ENCODE data around the gene ZNF507.
A peak's percentile ranks its signal among the peaks of the same experiment; 100 is the strongest.

The ZNF507 gene

DNA sequence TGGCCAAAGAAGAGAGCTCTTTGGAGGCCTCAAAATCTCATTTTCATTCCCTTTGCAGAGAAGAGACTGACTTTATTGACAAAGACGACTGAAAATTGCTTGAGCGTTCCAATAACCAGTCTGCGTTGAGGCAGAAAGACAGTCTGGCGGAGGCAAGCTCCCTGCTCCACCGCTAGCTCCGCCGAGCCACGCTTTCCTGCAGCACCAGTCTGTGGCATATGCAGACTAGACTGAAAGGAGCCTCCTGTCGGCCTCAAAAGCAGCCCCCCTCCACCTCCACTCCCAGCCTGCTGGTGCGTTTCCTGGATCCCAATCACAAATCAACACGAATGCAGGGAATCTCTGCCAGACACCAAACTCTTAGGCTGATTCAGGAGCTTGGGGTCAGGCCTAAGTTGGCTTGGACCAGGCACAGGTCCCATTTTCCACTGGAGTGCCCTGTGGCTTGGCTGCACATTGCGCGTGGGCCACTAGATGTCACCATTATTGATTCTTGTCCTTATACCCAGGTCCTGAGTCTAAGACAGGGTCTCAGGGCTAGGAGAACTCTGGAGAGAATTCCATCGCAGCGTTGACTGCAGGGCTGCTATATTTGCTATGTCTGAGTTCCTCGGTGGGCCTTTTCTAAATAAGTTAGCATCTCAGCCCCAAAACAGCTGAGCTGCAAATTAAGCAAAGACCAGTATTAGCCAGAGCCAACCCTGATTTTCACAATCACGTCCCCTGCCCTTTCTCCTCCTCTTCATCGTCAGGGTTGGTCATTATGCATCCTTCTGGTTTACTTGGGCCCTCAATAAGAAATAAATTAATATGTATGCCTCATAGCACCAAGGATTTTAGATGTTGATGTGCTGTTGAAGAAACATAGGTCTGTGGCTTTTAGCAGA is 5.2 kb upstream of the ZNF507 start:
- peak; percentile 62 for DNase-seq

DNA sequence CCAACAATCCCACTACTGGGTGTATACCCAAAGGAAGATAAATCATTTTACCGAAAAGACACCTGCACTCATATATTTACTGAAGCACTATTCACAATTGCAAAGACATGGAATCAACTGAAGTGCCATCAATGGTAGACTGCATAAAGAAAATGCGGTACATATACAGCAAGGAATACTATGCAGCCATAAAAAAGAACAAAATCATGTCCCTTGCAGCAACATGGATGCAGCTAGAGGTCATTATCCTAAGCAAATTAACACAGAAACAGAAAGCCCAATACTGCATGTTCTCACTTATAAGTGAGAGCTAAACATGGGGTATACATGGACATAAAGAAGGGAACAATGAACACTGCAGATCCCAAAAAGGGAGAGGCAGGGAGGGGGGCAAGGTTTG is 2.7 kb upstream of the ZNF507 start:
- no peak for DNase-seq

DNA sequence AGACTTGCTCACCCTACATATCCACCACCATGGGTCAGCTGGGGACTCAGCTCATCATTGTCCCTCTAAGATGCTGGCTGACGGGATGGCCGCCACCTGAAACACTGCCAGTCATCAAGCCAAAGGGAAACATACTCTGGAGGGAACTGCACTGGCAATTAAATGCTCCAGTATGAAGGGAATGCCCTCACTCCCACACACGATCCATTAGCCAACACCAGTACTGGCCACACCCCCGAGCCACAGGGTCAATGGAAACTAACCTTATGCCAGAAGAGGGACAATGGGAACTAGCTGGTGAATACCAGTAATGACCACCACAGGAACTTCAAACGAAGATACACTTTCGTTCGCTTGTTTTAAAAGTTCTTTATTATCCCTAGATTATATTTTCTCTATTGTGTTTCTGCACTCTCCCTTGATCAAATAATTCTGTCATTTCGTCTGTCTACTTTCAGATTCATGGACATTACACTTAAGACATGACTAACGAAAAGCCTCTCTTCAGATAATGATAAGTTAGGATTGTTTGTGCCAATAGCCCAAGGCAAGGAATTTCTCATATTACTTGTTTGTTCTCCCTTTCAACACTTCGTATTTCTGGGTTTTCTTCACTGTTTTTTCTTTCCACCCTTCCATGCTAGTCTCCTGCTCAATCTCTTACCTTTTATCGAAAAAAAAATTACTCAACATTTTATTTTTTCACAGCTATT is 1.7 kb upstream of the ZNF507 start:
- DNase-seq = no peak

DNA sequence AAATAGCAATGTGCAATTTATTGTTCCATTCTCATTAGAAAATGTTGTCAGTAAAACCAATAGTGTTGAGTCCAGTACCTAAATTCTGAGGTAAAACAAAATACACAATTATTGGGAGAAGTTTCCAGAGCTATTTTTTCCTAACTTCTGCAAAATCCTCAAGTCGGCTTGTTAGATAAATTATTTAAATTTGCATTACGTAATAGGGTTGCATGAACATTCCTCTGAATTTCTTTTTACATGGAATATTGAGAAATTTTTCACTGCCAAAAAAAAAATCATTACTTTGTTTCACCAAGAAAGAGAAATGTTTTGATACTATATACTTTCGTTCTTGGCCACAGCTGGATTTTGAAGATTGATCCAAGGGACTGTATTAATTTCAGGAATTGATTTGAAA is 1.5 kb downstream of the ZNF507 start:
- no peak for DNase-seq

DNA sequence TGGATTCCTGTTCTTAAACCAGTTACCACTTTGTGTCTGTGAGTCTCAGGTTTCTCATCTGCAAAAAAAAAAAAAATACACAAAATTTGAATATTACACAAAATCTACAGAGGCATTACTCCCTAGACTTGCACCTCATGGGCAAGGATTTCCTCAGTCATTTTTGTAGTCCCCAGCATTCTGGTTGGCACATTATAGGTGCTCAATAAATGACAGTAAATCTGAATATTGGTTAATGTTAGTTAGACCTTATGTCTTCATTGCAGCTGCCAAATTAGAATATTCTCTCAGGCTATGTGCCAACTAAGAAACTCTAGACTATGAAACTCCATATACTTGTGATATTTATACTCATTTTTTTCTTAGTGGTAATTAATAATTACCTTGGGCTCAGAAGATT is 2.2 kb downstream of the ZNF507 start:
- DNase-seq = no peak

DNA sequence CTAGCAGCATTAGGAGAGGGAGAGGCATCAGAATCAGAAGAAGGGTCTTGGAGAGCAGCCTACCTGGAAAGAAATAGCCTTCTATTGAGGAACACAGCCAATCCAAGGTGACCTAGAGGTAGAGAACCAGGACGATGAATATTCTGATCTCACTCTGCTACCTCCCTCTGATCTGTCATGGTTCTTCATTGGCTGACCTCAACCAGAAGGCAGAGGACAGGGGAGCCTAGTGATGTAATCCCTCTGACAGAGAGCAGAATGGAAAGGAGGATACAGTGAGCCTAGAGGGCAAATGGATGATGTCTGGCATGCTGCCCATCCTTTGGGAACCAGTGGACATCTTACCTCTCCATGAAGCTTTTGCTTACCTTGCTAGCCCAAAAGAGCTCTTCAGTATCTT is 3.6 kb downstream of the ZNF507 start:
- DNase-seq = no peak

DNA sequence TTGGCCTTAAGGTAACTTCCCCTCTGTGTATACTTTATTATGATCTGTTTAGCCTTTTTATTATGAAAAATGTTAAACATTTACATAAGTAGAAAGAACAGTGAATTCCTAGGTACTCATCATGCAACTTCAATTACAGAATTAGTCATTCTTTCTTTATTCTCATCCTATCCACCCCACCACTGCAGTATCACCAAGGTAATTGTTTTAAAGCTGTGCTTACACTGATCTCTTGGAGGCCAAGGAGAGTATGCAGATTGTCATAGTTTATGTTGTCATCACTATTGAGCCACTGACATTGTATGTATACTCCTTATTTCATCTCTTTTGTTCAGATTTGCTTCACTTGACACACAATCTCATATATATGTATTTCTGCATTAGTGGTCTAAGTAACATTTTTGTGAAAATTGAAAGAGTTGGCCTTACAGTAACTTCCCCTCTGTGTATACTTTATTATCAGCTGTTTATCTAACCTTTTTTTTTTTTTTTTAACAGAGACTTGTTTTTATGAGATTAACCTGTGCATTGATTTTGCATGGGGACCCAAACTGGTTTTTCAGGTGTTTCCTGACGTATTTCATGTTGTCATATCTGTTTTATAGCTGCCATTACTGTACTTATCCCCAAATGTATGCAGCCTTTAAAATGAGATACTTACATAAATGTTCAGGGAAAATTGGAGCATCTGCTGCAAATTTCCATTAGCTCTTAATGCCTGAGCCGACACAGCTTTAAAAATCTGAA is 4.5 kb downstream of the ZNF507 start:
- no peak for DNase-seq

DNA sequence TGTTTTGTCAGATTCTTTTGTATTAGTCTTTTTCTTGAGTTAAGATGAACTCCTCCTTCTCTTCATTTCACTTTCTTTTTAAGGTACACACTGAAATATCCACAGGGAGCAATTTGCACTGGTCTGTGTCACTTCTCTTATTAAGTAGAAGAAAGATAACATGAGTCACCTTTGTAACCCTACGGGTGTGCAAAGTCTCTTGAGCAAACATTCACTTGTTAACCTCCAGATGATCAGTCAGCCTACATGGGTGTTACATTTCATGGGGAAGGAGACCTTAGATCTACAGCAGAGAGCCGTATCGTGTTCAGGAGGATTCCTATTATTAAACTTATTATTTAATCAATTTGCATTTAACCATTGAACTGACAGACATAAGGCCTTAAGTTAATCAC is 5.1 kb downstream of the ZNF507 start:
- no peak for DNase-seq

DNA sequence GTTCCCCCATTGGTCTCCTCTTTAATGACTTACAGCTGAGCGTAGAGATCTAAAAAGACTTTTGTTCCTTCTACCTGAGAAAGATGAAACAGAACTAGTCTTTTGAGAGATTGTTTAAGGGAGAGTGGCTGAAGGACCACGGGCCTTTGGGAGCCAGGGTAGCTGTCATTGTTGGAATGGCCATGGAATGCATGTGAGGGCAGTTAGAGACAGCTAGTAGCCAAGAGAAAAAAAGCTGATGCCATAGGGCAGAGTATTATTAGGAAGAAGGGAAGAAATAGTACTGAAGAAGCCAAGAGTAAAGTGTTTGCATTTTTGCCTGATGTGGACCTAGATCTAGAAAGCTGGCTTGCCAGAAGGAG is 5.6 kb downstream of the ZNF507 start:
- no peak for DNase-seq

DNA sequence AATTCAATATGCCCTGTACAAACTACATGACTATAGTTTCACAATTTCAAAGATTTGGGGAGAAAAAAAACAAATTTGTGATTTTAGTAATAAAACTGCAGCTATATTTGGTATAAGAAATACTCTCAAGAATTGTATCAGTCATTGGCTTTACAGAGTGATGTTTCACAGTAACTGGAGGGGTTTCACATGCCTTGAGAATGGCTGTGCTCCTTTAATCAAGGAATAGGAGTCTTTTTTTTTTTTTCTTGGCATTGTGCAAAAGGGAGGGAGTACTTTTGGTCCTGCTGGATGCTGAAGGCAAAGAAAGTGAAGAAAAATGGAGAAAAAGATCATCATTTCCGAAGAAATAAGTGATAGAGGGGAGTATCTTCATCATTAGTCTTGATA is 6.8 kb downstream of the ZNF507 start:
- DNase-seq = no peak

DNA sequence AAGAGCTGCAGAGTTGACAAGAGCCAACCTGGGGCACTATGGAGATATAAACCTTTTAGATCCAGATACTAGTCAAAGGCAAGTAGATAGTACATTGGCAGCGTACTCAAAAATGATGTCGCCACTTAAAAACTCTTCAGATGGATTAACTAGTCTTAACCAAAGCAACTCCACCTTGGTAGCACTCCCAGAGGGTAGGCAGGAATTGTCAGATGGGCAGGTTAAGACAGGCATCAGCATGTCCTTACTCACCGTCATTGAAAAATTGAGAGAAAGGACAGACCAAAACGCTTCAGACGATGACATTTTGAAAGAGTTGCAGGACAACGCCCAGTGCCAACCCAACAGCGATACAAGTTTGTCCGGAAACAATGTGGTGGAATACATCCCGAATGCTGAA is 8.9 kb downstream of the ZNF507 start:
- no peak for DNase-seq

DNA sequence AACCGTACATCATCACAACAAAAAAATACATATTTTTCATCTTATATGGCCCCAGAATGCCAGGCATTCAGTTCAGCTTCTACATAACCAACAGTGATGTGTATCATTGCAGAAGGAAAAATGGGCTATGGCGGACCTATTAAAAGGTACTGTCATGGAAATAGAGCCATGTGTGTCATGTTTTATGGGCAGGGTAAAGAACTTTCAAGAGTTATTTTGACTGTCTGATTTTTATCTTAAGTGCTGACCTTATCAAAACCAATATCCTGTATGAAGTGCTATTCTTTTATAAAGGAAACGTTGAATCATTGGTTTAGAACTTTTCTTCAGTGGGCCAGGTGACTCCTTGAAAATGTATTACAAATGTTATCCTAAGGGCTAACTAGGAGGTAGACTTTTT is 9.9 kb downstream of the ZNF507 start:
- DNase-seq = no peak

DNA sequence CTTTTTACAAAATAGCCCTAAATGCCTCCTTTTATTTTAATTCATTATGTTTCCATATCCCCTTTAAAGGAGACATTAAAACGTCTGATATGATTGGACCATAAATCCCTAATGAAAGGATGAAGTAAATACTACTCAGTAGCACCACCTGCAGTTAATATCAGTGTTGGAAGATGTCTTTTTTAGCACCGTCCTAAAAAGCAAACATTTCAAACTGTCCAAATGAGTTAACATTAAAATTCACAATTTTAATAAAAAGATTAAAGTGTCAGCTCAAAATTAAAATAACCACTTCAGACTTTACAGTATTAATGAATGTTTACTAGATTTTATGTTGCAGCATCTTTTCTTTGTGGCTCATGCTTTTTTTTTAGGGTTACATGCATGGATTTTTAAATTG is 12.3 kb downstream of the ZNF507 start:
- no peak for DNase-seq

DNA sequence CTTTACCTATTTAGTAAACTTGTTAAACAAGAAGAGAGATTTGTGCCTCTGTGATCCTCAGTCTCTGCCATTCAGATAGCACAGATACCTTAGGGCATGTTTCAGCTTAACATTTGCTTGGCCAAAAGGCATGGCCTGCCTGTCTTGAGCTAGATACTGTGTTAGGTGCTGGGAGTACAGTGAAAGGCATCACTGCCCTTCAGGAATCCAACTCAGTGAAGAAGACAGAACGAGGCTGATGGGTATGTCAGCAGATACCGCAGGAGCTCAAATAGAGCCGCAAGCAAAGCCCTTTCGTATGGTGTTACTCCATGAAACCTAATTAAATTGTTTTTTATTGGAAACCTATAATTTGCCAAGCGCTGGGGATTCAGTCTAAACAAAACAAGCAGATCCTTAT is 12.9 kb downstream of the ZNF507 start:
- no peak for DNase-seq

DNA sequence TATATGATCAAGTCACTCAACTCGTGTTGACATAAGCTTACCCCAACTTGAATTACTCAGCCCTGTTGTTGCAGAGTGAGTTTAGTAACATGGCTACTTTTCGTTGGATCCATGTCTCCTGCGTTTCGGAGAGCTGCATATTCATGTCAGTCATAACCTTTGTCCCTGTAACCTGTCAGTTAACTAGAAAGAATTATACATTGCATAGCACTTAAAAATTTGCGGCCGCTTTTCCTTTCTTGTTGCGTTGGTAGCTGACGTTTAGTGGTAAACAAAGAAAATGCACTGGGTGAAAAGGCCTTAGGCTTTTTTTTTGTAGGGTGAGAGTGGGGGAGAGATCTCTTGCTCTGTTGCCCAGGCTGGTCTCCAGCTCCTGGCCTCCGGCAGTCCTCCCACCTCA is 14.2 kb downstream of the ZNF507 start:
- DNase-seq = no peak

DNA sequence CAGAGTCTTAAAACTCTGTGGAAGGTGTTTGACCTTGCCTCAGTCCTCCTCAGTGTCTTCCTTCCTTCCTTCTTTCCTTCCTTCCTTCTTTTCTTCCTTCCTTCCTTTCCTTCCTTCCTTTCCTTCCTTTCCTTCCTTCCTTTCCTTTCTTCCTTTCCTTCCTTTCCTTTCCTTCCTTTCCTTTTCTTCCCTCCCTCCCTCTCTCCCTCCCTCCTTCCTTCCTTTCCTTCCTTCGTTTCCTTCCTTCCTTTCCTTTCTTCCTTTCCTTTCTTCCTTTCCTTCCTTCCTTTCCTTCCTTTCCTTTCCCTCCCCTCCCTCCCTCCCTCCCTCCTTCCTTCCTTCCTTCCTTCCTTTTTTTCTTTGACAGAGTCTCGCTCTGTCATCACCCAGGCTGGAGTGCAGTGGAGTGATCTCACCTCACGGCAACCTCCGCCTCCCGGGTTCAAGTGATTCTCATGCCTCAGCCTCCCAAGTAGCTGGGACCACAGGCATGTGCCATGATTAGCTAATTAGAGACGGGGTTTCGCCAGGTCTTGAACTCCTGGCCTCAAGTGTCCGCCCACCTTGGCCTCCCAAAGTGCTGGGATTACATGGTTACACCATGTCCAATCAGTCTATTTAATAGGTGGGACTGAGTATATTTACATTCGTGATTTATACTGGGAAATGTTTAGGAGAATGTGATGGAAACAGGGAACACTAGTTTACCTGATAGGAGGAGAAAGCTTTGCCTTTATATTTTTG is 16.3 kb downstream of the ZNF507 start:
- DNase-seq = no peak

DNA sequence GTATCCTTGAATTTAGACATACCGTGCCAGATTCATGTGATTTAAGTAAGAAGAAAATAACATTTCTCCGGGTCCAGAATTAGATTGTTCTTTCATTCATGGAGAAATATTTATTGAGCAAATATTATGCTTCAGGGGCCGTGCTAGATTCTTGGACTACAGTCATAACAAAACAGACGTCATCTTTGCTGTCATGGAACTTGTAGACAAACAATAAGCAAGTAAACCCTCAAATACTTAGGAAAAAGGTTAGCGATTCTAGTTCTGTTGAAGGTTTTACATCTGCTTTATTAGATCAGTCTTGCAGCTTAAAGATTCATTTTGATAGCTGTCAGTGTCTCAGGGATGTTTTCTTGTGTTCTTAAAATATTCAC is 16.9 kb downstream of the ZNF507 start:
- DNase-seq = no peak

DNA sequence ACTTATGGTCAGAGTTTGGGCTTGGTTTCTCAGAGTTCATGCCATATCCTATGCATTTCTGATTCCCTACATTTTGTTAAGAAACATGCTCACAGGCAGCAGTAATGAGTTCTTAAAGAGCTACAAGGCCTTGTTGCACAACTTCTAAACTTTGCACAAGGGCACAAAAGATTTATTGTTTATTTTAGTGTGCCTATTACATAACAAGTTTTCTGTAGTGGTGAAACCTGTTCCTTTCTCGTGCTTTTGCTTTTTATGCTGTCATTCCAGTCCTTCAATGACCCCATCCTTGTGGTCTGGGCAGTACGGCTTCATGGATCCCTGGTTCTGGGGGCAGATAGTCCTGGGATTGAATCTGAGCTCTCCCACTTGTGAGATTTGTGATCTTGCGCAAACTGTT is 17.8 kb downstream of the ZNF507 start:
- DNase-seq = no peak

DNA sequence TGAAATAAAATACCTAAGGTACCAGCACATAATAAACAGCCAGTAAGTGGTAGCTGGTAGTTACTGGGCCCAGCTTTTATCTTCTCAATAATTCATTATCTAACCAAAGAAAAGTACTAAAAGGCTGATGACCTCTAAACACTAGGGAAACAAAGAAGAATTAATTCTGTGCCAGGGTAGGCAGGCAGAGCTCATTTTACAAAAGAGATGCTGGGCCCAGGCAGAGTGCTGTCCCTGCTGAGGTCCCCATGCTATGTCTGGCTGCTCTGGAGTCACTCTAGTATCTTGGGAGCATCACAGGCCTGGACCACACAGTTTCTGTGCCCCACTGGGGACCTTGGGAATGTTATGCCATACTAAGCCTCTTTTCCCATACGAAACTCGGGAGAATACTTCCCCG is 18.2 kb downstream of the ZNF507 start:
- no peak for DNase-seq

DNA sequence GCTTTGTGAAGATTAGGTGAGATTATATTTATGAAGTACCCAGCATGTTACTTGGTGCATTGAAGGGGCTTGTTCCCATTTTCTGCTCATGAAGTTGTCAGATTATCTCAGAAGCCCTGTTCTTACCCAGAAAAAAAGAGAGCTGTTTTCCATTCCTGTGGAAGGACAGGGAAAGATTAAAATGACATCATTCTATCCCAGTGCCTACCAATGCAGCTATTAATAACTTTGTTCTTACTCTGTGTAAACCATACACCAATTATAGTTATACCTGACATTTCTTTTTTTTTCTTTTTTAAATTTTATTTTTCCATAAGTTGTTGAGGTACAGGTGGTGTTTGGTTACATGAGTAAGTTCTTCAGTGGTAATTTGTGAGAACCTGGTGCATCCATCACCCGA is 18.6 kb downstream of the ZNF507 start:
- DNase-seq = no peak

DNA sequence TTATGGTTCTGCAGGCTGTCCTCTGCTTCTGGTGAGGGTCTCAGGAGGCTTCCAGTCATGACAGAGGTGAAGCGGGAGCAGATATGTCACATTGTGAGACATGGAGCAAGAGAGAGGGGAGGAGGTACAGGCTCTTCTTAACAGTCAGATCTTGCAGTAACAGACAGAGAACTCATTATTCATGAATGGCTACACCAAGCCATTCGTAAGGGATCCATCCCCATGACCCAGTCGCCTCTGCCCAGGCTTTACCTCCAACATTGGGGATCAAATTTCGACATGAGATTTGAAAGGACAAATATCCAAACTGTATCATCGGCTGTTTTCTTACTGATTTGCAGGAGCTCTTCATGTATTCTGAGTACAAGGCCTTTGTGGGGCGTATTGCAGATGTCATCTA is 21.7 kb downstream of the ZNF507 start:
- DNase-seq = no peak

DNA sequence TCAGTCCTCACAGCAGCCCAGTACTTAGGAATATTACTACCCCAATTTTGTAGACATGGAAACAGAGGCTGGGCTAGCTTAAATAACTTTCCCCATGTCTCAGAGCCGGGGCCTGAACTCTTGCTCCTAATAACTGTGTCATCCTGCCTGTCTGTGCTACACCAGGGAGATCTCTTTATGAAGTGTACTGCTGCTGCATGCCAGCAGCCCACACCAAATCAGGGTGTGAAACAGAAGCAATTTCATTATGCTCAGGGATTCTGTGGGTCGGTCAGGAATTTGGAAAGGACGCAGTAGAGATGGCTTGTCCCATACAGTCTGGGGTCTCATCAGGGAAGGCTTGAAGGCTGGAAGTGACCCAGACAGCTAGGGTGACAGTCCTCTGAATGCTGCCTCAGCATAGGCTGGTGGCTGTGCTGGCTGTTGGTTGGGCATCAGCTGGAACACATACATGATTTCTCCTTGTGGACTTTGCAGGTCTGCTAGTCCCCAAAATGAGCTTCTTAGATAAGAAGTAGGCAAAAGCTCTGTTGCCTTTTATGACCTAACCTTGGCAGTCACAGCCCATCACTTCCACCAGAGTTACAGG is 22.6 kb downstream of the ZNF507 start:
- no peak for DNase-seq

DNA sequence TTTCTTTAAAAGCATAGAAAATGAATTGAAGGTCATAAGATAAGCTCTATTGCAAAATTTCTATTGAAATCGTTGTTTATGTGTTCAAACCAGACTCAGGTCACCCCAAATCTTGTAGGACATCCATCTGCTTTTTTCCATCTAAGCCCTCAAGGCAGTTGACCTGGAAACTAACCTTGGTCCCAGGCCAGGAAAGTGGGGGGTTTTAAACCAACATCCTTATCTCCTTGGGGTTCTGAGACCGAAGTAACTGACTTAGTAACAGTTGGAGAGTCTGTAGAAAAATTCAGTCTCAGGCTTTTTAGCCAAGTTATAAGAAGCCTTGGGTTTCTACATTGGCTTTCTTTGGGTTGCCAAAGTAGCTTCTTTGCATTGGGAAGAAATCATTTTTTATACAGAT is 23.4 kb downstream of the ZNF507 start:
- no peak for DNase-seq

Data from retina (tissue), 1 donor.